Uterus (tissue), 4 donors: Measurements from ENCODE around the gene C7orf57. TPM values are rescaled to one million over a fixed set of nuclear protein-coding genes. Genes with fewer than 3 reads are reported as not detected.
A peak's percentile ranks its signal among the peaks of the same experiment; 100 is the strongest.
"Not testable (repeated sequence)": the region's sequence is repeated elsewhere in the genome, so short reads cannot be mapped to it uniquely, and the experiment has no call there.

Experiments used
- DNase-seq, 2 donors: peaks; one replicate each; pipeline ENCODE4 v3.0.0-alpha.2; 2019 to 2020
- H3K27ac ChIP-seq, 2 donors: fragments of 200-600 bp; sonication (generic); 1 replicate in 1 of 2; 2 replicates in 1 of 2; pipeline ENCODE4 v1.5.1; 2016 to 2018
- H3K27me3 ChIP-seq, 2 donors: fragments of 200-600 bp; sonication (generic); one replicate each; pipeline ENCODE4 v1.5.1; 2018 to 2019; ENCODE audit warnings: control low read depth in 1 of 2
- H3K36me3 ChIP-seq, 2 donors: fragments of 200-600 bp; sonication (generic); one replicate each; pipeline ENCODE4 v1.5.1; 2019; ENCODE audit warnings: control low read depth in 1 of 2
- H3K4me1 ChIP-seq, 2 donors: fragments of 200-600 bp; sonication (generic); one replicate each; pipeline ENCODE4 v1.5.1; 2018 to 2019; ENCODE audit warnings: control low read depth in 1 of 2
- H3K4me3 ChIP-seq, 2 donors: fragments of 200-600 bp; sonication (generic); 1 replicate in 1 of 2; 2 replicates in 1 of 2; pipeline ENCODE4 v1.5.1; 2018 to 2019; ENCODE audit warnings: mild to moderate bottlenecking in 1 of 2
- H3K9me3 ChIP-seq, 2 donors: fragments of 200-600 bp; sonication (generic); one replicate each; pipeline ENCODE4 v1.5.1; 2019; ENCODE audit warnings: control low read depth in 1 of 2
- POLR2A ChIP-seq, 2 donors: fragments of 450-650 bp; IDR thresholded peaks; one replicate each; pipeline ENCODE4 v1.6.1; 2016; ENCODE audit warnings: antibody characterized with exemption in 2 of 2, mild to moderate bottlenecking in 1 of 2, moderate library complexity in 1 of 2
- intact Hi-C: fragments of 100-400 bp; cut with DNase I; formaldehyde crosslinking; loops from one replicate; pipeline ENCODE4 v1.15.1; 2023; ENCODE audit warnings: low total_unique reads
- total RNA-seq, 4 donors: library from RNA; depleted of rRNA in 3 of 4; stranded (reverse); fragments of >200 nt in 3 of 4; gene quantifications; one replicate each; pipeline versions ENCODE4 v1.1.0 to v1.2.4, GENCODE V29; 2014 to 2023
- TF ChIP-seq, protein P1 (sequence below), 4 experiments: fragments of 200-600 bp in 2 of 4; fragments of 450-650 bp in 2 of 4; sonication (generic) in 2 of 4; IDR thresholded peaks; one replicate each; pipeline ENCODE4 v1.5.1; 2016 to 2019; ENCODE audit warnings: antibody characterized with exemption in 4 of 4, mild to moderate bottlenecking in 2 of 4, moderate library complexity in 1 of 4
- donor health status: DM: yes; HTN: yes; CAD: no.

C7orf57 gene
- total RNA-seq, 4 donors from 2014 or later = 0.76 TPM; not detected in 3

DNA sequence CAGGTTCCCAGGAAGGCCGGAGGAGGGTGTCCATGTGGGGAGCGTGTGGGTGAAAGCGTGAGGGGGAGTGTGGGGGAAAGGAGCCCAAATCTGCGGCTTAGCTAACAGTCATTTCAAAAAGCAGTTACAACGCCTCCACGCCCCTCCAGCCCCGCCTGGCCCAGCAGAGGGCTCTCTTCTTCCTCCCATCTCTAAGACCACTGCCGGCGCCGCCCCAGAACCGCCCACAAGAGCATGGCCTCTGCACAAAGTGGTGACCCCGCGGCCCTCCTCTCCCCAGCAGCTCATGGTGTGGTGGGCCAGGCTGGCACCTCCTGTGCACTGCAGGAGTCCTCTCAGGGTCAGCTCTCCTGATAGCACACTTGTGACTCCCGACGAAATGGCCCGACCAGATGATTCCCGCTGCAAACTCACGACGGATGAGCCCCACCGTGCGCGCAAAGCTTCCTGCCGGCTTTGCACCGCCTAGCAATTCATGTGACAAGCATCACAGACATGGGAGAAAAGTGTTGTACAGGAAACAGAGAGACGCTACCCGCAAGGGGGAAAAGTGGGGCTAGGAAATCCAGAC lies 43.5 kb upstream of the C7orf57 start:
- DNase-seq = peak; percentile 78 to 80
- Histone ChIP-seq H3K27me3 (no peaks in the 10 kb centered on the region), H3K4me1 (no peaks in the 10 kb centered on the region), H3K4me3 (peak overlapping the region; percentile 36 to 37), H3K27ac (peak overlapping the region; percentile 25 to 55), H3K9me3 (no peaks in the 10 kb centered on the region), H3K36me3 (no peaks in the 10 kb centered on the region)
- intact Hi-C loops = loop anchor here (10.0 kb wide), 1 partner anchor 123 kb away; no protein-coding TSS in a partner anchor
- TF ChIP-seq, protein P1, sequence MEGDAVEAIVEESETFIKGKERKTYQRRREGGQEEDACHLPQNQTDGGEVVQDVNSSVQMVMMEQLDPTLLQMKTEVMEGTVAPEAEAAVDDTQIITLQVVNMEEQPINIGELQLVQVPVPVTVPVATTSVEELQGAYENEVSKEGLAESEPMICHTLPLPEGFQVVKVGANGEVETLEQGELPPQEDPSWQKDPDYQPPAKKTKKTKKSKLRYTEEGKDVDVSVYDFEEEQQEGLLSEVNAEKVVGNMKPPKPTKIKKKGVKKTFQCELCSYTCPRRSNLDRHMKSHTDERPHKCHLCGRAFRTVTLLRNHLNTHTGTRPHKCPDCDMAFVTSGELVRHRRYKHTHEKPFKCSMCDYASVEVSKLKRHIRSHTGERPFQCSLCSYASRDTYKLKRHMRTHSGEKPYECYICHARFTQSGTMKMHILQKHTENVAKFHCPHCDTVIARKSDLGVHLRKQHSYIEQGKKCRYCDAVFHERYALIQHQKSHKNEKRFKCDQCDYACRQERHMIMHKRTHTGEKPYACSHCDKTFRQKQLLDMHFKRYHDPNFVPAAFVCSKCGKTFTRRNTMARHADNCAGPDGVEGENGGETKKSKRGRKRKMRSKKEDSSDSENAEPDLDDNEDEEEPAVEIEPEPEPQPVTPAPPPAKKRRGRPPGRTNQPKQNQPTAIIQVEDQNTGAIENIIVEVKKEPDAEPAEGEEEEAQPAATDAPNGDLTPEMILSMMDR (IDR thresholded peaks at IDR 0.05) = peak; percentile 63 to 71 (median 65)
- no peak for TF ChIP-seq POLR2A (IDR thresholded peaks at IDR 0.05)

DNA sequence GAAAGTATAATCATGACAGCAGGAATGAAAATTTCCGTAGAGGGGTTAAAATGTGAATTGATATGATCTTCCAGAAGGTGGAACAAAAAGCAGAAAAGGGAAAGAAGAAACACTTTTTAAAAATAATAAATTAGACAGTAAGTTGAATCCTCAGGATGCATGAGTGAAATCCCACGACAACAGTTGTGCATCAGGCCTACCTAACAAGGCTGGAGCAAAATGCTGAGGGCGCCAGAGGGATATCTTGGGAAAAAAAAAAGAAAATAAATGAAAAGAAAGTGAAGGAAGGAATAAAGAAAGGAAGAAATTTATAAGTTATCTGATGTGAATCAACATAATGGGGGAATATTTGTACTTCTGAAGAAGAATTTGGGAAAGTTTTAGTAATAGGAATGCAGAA lies 42.9 kb upstream of the C7orf57 start:
- TF ChIP-seq, protein P1 (IDR thresholded peaks at IDR 0.05) = no peak
- TF ChIP-seq POLR2A (IDR thresholded peaks at IDR 0.05) = no peak
- DNase-seq = no peak
- Histone ChIP-seq H3K27ac (peak overlapping the region; percentile 25 to 55), H3K4me1 (no peaks in the 10 kb centered on the region), H3K9me3 (no peaks in the 10 kb centered on the region), H3K36me3 (no peaks in the 10 kb centered on the region), H3K4me3 (no peak overlapping the region), H3K27me3 (no peaks in the 10 kb centered on the region)
- intact Hi-C loops = loop anchor here (10.0 kb wide), 1 partner anchor 122 kb away; no protein-coding TSS in a partner anchor

DNA sequence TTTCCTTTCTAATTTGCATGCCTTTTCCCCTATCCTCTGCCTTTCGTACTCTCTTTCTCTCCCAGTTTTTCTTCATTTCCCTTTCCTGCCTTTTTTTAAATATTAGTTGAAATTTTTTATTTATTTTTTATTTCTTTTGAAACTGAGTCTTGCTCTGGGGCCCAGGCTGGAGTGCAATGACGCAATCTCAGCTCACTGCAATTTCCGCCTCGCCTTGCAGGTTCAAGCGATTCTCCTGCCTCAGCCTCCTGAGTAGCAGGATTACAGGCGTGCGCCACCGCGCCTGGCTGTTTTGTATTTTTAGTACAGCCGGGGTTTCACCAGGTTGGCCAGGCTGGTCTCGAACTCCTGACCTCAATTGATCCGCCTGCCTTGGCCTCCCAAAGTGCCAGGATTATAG lies 35.9 kb upstream of the C7orf57 start:
- TF ChIP-seq, protein P1 (IDR thresholded peaks at IDR 0.05) = no peak
- TF ChIP-seq POLR2A (IDR thresholded peaks at IDR 0.05) = no peak
- Histone ChIP-seq H3K9me3 (no peaks in the 10 kb centered on the region), H3K4me3 (no peak overlapping the region), H3K27ac (no peak overlapping the region), H3K36me3 (no peaks in the 10 kb centered on the region), H3K4me1 (no peaks in the 10 kb centered on the region), H3K27me3 (no peaks in the 10 kb centered on the region)
- no peak for DNase-seq
- intact Hi-C loops = loop anchor here (10.0 kb wide), 1 partner anchor 115 kb away; no protein-coding TSS in a partner anchor

DNA sequence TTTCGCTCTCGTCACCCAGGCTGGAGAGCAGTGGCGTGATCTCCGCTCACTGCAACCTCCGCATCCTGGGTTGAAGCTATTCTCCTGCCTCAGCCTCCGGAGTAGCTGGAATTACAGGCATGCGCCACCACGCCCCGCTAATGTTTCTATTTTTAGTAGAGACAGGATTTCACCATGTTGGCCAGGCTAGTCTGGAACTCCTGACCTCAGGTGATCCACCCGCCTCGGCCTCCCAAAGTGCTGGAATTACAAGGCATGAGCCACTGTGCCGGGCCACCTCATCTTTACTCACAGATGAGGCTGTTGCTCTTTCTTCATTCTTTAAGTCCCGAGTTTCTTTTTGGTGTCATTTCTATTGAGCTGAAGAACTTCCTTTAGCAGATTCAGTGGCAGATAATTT lies 35.2 kb upstream of the C7orf57 start:
- H3K4me3 ChIP-seq, H3K4me1 ChIP-seq, H3K27me3 ChIP-seq, DNase-seq, H3K9me3 ChIP-seq, H3K27ac ChIP-seq, intact Hi-C loops, H3K36me3 ChIP-seq: not testable (repeated sequence)

DNA sequence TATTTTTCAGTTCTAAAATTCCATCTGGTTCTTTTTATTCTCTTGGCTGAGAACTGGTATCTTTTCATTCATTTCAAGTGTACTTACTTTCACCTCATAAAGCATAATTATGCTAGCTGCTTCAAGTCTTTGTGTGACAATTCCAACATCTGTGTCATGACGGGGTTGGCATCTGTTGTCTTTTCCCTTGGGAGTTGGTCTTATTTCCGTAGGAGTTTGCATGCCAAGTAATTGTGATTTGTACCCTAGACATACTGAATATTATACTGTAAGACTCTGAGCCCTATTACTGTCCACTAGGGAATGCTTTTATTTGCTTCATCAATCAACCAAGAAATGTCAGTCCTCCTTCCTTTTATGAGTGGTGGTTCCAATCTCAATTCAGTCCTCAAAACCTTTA lies 31.3 kb upstream of the C7orf57 start:
- Histone ChIP-seq H3K4me1 (no peaks in the 10 kb centered on the region), H3K27me3 (no peaks in the 10 kb centered on the region), H3K36me3 (no peaks in the 10 kb centered on the region), H3K9me3 (no peaks in the 10 kb centered on the region), H3K27ac (no peak overlapping the region), H3K4me3 (no peak overlapping the region)
- no peak for TF ChIP-seq POLR2A (IDR thresholded peaks at IDR 0.05)
- TF ChIP-seq, protein P1 (IDR thresholded peaks at IDR 0.05) = no peak
- DNase-seq = no peak
- intact Hi-C loops = no loop called here
